ENCODE measurements around the gene G6PC3. TPM values are rescaled to one million over a fixed set of nuclear protein-coding genes. Genes with fewer than 3 reads are reported as not detected.
"Not testable (repeated sequence)": the region's sequence is repeated elsewhere in the genome, so short reads cannot be mapped to it uniquely, and the experiment has no call there.

G6PC3 gene
- total RNA-seq, 2 experiments from 2014 or later: 20.2 to 20.7 TPM

DNA sequence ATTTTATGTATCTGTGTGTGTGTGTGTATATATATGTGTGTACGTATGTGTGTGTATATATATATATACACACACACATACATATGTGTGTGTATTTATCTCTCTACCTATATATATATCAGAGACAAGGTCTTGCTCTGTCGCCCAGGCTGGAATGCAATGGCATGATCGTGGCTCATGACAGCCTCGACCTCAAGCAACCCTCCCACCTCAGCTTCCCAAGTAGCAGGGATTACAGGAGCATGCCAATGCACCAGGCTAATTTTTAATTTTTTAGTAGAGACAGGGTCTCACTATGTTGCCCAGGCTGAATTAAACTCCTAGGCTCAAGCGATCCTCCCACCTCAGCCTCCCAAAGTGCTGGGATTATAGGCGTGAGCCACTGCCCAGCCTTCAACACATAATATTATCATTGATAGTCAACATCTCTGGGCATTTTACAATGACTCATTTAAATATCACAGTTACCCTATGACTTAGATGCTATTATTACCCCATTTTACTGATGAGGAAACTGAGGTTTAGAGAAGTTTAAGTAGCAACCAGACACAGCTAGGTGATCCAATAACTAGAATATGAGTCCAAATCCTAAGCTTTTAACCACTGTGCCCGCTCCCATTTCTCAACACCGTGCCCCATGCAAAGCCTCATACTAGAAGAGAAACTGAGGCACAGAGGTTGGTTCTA lies 24.3 kb downstream of the G6PC3 start:
- Mint-ChIP-seq H3K27ac (no peak overlapping the region), H3K4me1 (ENCODE audit: low read depth) (peaks cover 13% of the 10 kb centered on the region), H3K9me3 (no peaks in the 10 kb centered on the region), H3K36me3 (ENCODE audit: low read depth) (no peaks in the 10 kb centered on the region), H3K27me3 (no peaks in the 10 kb centered on the region), H3K4me3 (no peak overlapping the region)
- intact Hi-C loops (cut with micrococcal nuclease): no loop called here
- ATAC-seq (no peak), DNase-seq (no peak)
- ChIA-PET POLR2A (interaction anchor here (0.8 to 1.4 kb wide), 4 partner anchors 22 to 109 kb away, joined by 3 to 5 read pairs (median 4); partner anchors contain the start of gene G6PC3), CTCF (interaction anchor here (0.6 to 1.1 kb wide), 2 partner anchors 20 to 21 kb away, joined by 3 read pairs; no protein-coding TSS in a partner anchor)
- no peak for TF ChIP-seq CTCF (IDR thresholded peaks at IDR 0.05)

GRCh38 chr17:44095388-44095646 lies 24.8 kb downstream of the G6PC3 start:
- Mint-ChIP-seq H3K36me3 (ENCODE audit: low read depth) (no peaks in the 10 kb centered on the region), H3K4me1 (ENCODE audit: low read depth) (peaks cover 13% of the 10 kb centered on the region), H3K27me3 (no peaks in the 10 kb centered on the region), H3K9me3 (no peaks in the 10 kb centered on the region), H3K27ac (no peak overlapping the region), H3K4me3 (no peak overlapping the region)
- ChIA-PET CTCF (no interaction called here), POLR2A (interaction anchor here (1.0 to 1.4 kb wide), 2 partner anchors 24 to 43 kb away, joined by 3 to 5 read pairs; partner anchors contain the start of gene G6PC3)
- DNase-seq (no peak), ATAC-seq (no peak)
- intact Hi-C loops (cut with micrococcal nuclease): no loop called here
- TF ChIP-seq CTCF (IDR thresholded peaks at IDR 0.05): no peak

GRCh38 chr17:44095647-44096496 lies 25.3 kb downstream of the G6PC3 start:
- intact Hi-C loops (cut with micrococcal nuclease): no loop called here
- ChIA-PET CTCF (interaction anchor here (1.0 to 1.4 kb wide), 2 partner anchors 20 to 72 kb away, joined by 3 read pairs; no protein-coding TSS in a partner anchor), POLR2A (interaction anchor here (1.0 to 1.4 kb wide), 2 partner anchors 25 to 42 kb away, joined by 3 to 5 read pairs; partner anchors contain the start of gene G6PC3)
- TF ChIP-seq CTCF (IDR thresholded peaks at IDR 0.05): no peak
- H3K4me1 Mint-ChIP-seq (ENCODE audit: low read depth): peaks cover 13% of the 10 kb centered on the region
- no peak for ATAC-seq
- DNase-seq: no peak
- H3K9me3 Mint-ChIP-seq: no peaks in the 10 kb centered on the region
- H3K36me3 Mint-ChIP-seq (ENCODE audit: low read depth): no peaks in the 10 kb centered on the region
- H3K27me3 Mint-ChIP-seq: no peaks in the 10 kb centered on the region
- H3K27ac Mint-ChIP-seq: peak overlapping the region; percentile 57
- no peak overlapping the region for H3K4me3 Mint-ChIP-seq

GRCh38 chr17:44097110-44097958 lies 26.8 kb downstream of the G6PC3 start:
- H3K4me1 Mint-ChIP-seq (ENCODE audit: low read depth): peaks cover 13% of the 10 kb centered on the region
- intact Hi-C loops (cut with micrococcal nuclease): no loop called here
- no peaks in the 10 kb centered on the region for H3K9me3 Mint-ChIP-seq
- H3K27ac Mint-ChIP-seq: no peak overlapping the region
- no peak for TF ChIP-seq CTCF (IDR thresholded peaks at IDR 0.05)
- DNase-seq: no peak
- CTCF ChIA-PET: interaction anchor here (1.4 kb wide), 1 partner anchor 71 kb away, joined by 3 read pairs; no protein-coding TSS in a partner anchor
- no peak for ATAC-seq
- no peak overlapping the region for H3K4me3 Mint-ChIP-seq
- H3K27me3 Mint-ChIP-seq: no peaks in the 10 kb centered on the region
- POLR2A ChIA-PET: no interaction called here
- no peaks in the 10 kb centered on the region for H3K36me3 Mint-ChIP-seq (ENCODE audit: low read depth)

GRCh38 chr17:44101858-44102257 lies 31.3 kb downstream of the G6PC3 start:
- H3K36me3 Mint-ChIP-seq (ENCODE audit: low read depth); intact Hi-C loops (cut with micrococcal nuclease); H3K4me3 Mint-ChIP-seq; H3K4me1 Mint-ChIP-seq (ENCODE audit: low read depth); H3K9me3 Mint-ChIP-seq; H3K27ac Mint-ChIP-seq; ATAC-seq; DNase-seq; H3K27me3 Mint-ChIP-seq: not testable (repeated sequence)
- ChIA-PET CTCF (interaction anchor here (1.0 to 2.2 kb wide), 3 partner anchors 12 to 49 kb away, joined by 3 to 5 read pairs (median 3); no protein-coding TSS in a partner anchor), POLR2A (interaction anchor here (0.7 to 1.3 kb wide), 3 partner anchors 16 to 33 kb away, joined by 3 read pairs; no protein-coding TSS in a partner anchor)

Measured in activated CD8-positive, alpha-beta T cell treated with anti-CD3 and anti-CD28 coated beads for 36 hours (primary cell).